NAMALWA (cell line): ENCODE measurements around the gene PSMG1.
"Not testable (repeated sequence)": the region's sequence is repeated elsewhere in the genome, so short reads cannot be mapped to it uniquely, and the experiment has no call there.

Experiments
- DNase-seq: peaks from one replicate; pipeline ENCODE4 v3.0.0-alpha.2; 2015; ENCODE audit warnings: low spot score

Gene PSMG1

GRCh38 chr21:39188521-39189139 lies 5.4 kb upstream of the PSMG1 start:
- DNase-seq: no peak

GRCh38 chr21:39187141-39187540 lies 3.9 kb upstream of the PSMG1 start:
- no peak for DNase-seq

DNA sequence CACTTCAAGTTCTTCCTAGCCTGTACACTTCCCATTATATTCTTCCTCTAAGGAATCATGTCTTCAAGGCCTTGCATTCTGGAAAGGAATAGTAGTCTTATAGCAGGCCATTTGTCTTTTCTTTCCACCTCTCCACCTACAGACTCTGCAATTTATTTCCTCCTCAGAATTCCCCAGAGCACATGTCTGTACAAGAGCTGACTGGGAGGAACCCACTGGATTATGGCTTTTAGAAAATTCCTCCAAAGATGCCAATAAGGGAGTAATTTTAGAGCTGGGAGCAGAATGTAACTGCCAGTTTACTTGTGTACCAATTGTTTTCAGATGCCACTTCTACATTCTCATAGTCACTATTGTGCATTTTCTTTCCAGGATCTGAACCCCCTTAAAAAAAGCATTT lies 3.4 kb upstream of the PSMG1 start:
- no peak for DNase-seq

GRCh38 chr21:39185157-39185556 lies 1.9 kb upstream of the PSMG1 start:
- DNase-seq: no peak

DNA sequence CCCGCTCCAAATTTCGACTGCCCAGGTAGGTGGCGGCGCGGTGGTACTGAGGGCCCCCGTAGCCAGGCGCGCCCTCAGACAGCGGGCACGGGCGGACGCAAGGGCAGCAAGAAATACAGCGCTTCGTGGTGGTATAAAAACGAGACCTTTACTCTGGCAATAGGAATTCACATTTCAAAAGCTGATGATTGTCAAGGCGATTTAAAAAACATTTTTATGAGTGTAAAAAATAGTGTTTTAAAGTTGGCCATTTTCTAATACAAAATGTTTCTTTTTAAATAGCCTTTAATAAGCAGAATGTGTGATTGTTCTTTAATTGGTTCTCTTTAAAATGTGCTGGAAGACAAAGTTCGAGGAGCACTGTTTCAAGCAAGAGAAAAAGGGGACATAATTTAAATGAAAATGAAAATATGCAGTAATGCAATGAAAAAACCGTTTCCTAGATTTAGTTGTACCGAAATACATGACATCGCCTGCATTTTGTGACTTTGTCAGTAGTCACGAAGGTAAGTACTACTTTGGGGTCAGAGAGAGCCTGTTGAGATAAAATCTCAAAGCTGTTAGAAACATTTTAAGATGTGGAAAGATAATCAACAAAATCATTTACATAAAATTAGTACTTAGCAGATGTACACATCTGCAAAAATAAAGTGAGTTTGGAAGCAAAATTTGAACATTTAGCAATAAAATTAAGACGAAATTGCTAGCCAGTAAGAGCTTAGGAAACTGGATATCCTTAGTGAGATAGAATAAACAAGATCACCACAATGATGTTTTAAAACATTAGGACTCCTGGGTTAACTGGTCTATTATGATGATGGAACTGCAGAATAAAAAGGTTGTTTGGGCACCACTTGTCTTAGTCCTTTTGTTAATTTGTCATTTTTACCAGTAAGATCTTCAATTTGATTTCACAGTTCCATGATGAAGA lies 1.1 kb upstream of the PSMG1 start:
- peak; percentile 61 for DNase-seq

- DNase-seq: peak; percentile 47
These were observed 573 bp downstream of the PSMG1 start for GRCh38 chr21:39182484-39183271.

DNA sequence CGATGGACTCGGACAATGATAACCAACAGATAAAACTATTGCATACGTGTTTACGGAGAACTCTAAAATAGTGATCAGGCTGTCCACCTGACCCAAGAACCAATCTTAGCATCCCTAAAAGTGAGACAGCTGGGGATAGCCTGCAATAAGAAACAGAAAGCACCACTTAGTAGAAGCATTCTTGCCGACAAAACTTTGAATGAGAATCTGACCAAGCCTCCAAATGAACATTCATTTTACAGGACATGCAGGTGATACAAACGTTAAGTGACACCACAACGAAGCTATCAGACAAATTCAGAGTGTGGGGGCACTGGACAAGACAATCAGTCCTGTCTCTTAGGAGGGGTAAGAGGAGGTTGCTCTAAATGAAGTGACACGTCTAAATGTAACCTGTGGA lies 1.2 kb downstream of the PSMG1 start:
- no peak for DNase-seq

GRCh38 chr21:39181205-39181818 lies 1.9 kb downstream of the PSMG1 start:
- no peak for DNase-seq

DNA sequence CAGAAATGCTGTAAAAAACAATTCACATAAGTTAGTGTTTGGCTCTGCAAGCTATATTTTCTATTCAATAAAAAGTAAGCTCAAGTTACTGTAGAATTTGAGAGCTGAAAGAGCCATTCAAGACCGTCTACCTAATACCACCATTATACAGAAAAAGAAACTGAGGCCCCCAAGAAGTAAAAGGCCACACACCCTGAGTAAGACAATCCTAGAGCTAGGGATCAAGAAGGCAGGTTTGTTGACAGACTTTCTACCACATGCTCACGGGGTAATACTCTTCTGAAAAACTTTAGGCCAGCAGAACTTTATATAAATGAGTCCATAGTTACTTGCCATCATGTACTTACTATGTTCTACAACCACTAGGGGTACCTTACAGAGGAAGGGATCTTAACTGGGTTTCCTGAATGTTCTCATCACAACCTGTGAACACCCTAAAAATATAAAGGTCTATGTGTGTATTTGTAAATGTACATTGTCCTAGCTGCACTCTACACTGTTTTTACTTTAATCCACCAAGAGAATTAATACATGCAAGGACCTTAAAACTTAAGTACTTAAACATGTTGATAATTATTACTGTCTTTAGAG lies 2.7 kb downstream of the PSMG1 start:
- peak; percentile 62 for DNase-seq

GRCh38 chr21:39178421-39178820 lies 4.8 kb downstream of the PSMG1 start:
- DNase-seq: no peak

GRCh38 chr21:39176271-39176709 lies 7.0 kb downstream of the PSMG1 start:
- no peak for DNase-seq

DNA sequence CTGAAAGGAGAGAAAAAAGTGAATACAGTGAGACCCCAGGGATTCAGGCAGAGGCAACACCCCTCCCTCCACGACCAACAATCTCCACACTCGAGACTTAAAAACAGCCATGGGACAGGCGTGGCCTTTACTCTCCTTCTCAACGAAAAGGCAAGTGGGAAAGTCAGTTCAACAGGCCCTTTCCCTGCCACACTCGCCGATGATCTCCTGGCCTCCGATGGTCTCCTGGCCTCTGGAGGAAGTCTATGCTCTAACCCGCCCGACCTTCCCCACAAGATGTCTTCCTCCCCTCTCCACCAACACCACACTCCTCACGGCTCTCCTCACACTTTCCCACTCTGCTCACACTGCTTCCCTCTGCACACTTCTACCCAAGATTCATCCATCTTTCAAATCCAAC lies 7.6 kb downstream of the PSMG1 start:
- DNase-seq: no peak

- peak; percentile 54 for DNase-seq
These were observed 8.1 kb downstream of the PSMG1 start for GRCh38 chr21:39175154-39175553.

DNA sequence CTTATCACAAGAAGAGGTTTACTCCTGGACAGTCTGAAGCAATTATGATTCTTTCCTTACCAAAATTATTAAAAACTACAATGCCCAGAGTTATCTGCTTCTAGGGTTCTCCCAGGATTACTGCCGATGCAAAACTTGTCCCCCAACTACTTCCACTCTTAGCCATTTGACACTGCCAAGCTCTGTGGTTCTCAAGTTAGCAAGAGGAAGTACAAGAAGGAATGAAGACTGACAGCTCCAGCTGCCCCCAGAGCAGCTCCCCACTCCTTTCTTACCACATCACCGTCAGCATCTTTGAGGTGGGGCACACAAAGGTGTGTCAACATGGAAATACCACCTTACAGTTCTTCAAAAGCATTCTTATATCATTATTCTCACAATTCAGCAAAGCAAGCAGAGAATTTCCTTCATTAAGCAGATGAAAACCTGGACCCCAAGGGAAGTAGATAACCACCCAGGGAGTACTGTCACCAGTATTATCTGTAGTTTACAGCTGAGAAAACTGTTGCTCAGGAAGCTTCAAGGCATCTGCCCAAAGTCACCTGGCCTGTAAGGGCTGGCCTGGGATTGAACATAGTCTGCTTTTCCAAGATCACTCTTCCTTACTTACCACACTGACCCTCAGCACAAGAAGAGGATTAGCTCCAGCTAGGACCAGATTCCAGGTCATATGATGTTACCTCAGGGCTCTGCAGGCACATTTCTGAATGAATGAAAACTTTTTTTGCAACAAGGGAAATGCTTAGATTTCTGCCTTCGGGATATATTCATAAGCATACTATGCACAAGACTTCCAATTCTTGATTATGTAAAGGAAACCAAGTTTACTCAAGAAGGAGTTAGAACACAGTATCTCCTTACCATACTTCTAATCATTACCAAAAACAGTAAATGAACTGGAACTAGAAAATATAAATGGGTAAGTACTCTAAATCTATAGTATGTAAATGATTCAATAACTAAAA lies 9.3 kb downstream of the PSMG1 start:
- no peak for DNase-seq

- DNase-seq: no peak
These were observed 13.3 kb downstream of the PSMG1 start for GRCh38 chr21:39169906-39170305.

GRCh38 chr21:39168800-39169199 lies 14.5 kb downstream of the PSMG1 start:
- DNase-seq: no peak

DNA sequence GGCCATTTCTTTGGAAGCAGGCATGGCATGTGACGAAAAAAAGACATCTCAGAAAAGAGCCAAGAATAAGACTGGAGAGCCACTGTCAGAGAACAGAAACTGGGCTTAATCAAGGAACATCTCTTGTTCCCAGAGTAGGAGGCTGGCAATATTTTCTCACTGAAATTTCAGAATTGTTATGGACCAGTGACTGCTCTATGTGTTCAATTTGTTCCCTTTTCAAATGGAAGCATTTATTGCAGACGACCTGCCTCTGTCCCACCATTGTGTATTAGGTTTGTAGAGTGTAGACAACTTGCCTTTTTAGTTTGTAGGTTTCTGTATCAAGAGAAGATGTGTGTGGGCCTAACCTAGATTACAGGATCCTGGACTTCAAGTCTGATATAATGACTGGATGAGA lies 18.7 kb downstream of the PSMG1 start:
- no peak for DNase-seq

GRCh38 chr21:39161064-39161463 lies 22.2 kb downstream of the PSMG1 start:
- no peak for DNase-seq

DNA sequence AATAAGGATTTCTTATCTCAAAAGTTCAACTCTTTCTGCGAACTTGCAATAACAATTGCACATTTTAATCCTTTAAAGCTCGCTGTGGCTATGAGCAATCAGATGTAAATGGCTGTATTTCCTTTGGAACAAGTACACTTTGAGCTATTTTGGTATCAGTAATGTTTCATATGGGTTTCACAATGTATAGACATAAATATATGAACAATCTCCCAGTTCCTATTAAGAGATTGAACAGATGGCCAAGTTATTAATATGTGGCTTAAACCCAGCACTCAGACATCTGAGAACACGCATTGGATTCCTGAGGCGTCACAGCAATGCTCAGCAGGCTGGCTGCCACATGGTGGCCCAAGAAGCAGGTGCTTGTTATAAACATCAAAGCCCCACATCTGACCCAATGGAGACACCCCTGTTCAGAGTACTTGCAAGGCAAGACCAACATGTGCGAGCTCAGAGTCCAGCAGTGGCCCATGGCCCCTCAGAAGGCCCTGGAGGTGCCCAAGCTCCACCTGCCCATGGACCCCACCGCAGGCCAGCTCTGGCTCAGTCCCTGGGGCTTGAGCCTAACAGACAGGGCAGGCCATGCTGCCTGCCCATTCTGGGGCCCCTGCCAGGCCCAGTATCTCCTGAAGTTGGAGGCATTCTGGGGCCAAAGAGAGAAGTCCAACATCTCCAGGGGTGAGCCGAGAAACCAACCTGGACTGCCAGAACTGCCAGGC lies 23.7 kb downstream of the PSMG1 start:
- DNase-seq: no peak

DNA sequence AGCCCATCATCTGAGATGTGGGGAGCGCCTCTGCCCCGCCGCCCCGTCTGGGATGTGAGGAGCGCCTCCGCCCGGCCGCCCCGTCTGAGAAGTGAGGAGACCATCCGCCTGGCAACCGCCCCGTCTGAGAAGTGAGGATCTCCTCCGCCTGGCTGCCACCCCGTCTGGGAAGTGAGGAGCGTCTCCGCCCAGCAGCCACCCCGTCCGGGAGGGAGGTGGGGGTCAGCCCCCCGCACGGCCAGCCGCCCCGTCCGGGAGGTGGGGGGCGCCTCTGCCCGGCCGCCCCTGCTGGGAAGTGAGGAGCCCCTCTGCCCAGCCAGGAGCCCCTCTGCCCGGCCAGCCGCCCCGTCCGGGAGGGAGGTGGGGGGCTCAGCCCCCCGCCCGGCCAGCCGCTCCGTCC lies 26.0 kb downstream of the PSMG1 start:
- DNase-seq: not testable (repeated sequence)
